ENCODE results near the gene PRAMEF20.

Gene PRAMEF20

GRCh38 chr1:13462682-13463081 is 52.4 kb downstream of the PRAMEF20 start:
- DNase-seq (ENCODE audit: low read depth, low spot score), result no peak

DNA sequence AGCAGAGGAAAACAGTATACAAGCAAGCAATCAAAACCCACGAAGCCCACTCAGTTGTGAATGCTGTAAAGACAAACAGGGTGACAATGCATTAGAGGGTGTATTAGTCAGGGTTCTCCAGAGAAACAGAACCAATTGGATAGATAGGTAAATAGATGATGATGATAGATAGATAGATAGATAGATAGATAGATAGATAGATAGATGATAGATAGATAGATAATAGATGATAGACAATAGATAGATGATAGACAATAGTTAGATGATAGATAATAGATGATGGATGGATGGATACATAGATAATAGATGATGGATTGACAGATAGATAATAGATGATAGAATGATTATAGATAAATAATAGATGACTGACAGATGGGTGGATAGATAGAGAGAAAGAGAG is 55.3 kb downstream of the PRAMEF20 start:
- no peak for DNase-seq (ENCODE audit: low read depth, low spot score)

GRCh38 chr1:13469343-13469742 is 59.1 kb downstream of the PRAMEF20 start:
- DNase-seq (ENCODE audit: low read depth, low spot score), result no peak

Data from iPS DF 19.7 (cell line).